SU-DHL-6 (cell line): ENCODE measurements around the gene FAM53A.

Experiments
- H2AFZ ChIP-seq: fragments of 200-600 bp; sonication (generic); 2 replicates; pipeline ENCODE4 v1.6.1; 2014; ENCODE audit warnings: low read depth, mild to moderate bottlenecking, moderate library complexity, mixed read lengths, antibody characterized with exemption, low read length; ENCODE audit not compliant: severe bottlenecking
- H3F3A ChIP-seq: fragments of 200-600 bp; shearing (Covaris generic); 2 replicates; pipeline ENCODE4 v1.6.0; 2016; ENCODE audit warnings: antibody characterized with exemption, mild to moderate bottlenecking; ENCODE audit not compliant: insufficient read depth
- H3K27ac ChIP-seq: fragments of 200-600 bp; sonication (generic); 2 replicates; pipeline ENCODE4 v1.5.1; 2016; ENCODE audit warnings: low read depth, mild to moderate bottlenecking, low read length, moderate library complexity, mixed read lengths
- H3K27me3 ChIP-seq: fragments of 200-600 bp; sonication (generic), shearing (Covaris generic); 2 replicates; pipeline ENCODE4 v1.6.0; 2014; ENCODE audit warnings: mild to moderate bottlenecking, low read length
- H3K36me3 ChIP-seq: fragments of 200-600 bp; sonication (generic); 2 replicates; pipeline ENCODE4 v1.6.1; 2014; ENCODE audit warnings: mild to moderate bottlenecking, low read length, mixed read lengths
- H3K4me2 ChIP-seq: fragments of 300-600, 200-600 bp; shearing (Covaris generic), sonication (generic); 2 replicates; pipeline ENCODE4 v1.6.0; 2014; ENCODE audit warnings: low read length, low read depth, mild to moderate bottlenecking; ENCODE audit not compliant: poor library complexity, severe bottlenecking
- H3K4me3 ChIP-seq: fragments of 200-600 bp; sonication (generic); 2 replicates; pipeline ENCODE4 v1.5.1; 2014; ENCODE audit warnings: antibody characterized with exemption, low read length, mild to moderate bottlenecking, mixed read lengths; ENCODE audit not compliant: insufficient read depth, poor library complexity, severe bottlenecking
- H3K79me2 ChIP-seq: fragments of 200-600 bp; sonication (generic); 2 replicates; pipeline ENCODE4 v1.6.1; 2014; ENCODE audit warnings: mild to moderate bottlenecking, low read length, moderate library complexity; ENCODE audit not compliant: insufficient read depth
- H3K9ac ChIP-seq: fragments of 200-600 bp; sonication (generic); 2 replicates; pipeline ENCODE4 v1.7.0; 2014; ENCODE audit warnings: mild to moderate bottlenecking, low read length
- H3K9me2 ChIP-seq: fragments of 200-600 bp; sonication (generic); replicated peaks from 2 replicates; pipeline ENCODE4 v1.6.1; 2014; ENCODE audit warnings: low read length; ENCODE audit not compliant: insufficient read depth
- H3K9me3 ChIP-seq: fragments of 200-600 bp; sonication (generic); 2 replicates; pipeline ENCODE4 v1.6.1; 2014; ENCODE audit warnings: low read length, mixed read lengths; ENCODE audit not compliant: insufficient read depth
- H4K20me1 ChIP-seq: fragments of 200-600 bp; sonication (generic); 2 replicates; pipeline ENCODE4 v1.6.1; 2014; ENCODE audit warnings: low read depth, mild to moderate bottlenecking, antibody characterized with exemption, low read length, moderate library complexity, mixed read lengths
- EZH2phosphoT487 ChIP-seq: fragments of 200-600 bp; sonication (generic), shearing (Covaris generic); conservative IDR thresholded peaks from 2 replicates; pipeline ENCODE4 v1.6.1; 2018; ENCODE audit warnings: mild to moderate bottlenecking, antibody characterized with exemption, low read length, moderate library complexity, mixed read lengths
- TF ChIP-seq, protein P1 (sequence below): fragments of 200-600 bp; sonication (generic); IDR thresholded peaks from one replicate; pipeline ENCODE4 v1.5.1; 2017; ENCODE audit warnings: antibody characterized with exemption, mild to moderate bottlenecking, low read length, moderate library complexity; ENCODE audit not compliant: insufficient read depth, poor library complexity, severe bottlenecking

Gene FAM53A

DNA sequence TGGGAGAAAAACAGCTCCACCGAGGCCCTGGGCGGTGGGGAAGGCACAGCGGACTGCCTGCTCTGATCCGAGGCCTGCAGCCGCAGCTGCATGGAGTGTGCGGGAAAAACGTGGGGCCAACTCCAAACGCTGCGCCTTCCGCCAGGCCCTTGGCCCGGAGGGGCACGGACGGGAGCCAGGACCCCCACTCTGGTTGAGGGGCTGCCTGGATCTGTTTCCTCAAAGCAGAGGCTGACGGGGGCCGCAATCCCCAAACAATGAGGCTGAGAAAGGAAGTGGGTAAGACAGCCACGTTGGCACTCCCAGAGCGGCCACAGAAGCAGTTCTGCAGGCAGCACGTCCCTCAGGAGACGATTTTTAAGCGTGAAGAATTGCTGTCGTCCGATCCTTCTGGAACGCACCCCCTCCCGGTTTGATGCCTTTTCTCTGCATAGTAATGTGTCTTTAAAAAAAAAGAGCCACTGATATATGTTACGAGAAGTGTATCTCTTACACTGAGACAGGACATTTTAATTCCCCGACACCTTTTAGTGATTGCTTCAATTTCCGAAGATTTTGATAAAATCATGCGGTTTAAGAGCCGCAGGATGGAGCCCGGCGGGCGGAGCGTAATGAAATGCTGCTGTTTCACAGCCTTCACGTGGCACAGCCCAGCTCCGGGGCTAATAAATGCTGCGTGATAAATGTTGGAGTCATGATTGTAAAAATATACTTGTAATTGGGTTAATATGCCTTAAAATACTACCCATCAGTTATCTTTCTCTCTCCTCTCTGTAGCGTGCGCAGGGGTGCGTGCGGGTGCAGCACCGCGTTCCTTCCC lies 85.7 kb downstream of the FAM53A start:
- Histone ChIP-seq H3K4me3 (no peak overlapping the region), H4K20me1 (no peaks in the 10 kb centered on the region), H3K9ac (no peak overlapping the region), H3K9me2 (no peaks in the 10 kb centered on the region), H3K27ac (no peak overlapping the region), H3K27me3 (no peaks in the 10 kb centered on the region), H3K4me2 (no peak overlapping the region), H3K79me2 (no peaks in the 10 kb centered on the region), H3F3A (no peaks in the 10 kb centered on the region), H3K9me3 (no peaks in the 10 kb centered on the region), H2AFZ (no peak overlapping the region), H3K36me3 (no peaks in the 10 kb centered on the region)
- TF ChIP-seq, protein P1, sequence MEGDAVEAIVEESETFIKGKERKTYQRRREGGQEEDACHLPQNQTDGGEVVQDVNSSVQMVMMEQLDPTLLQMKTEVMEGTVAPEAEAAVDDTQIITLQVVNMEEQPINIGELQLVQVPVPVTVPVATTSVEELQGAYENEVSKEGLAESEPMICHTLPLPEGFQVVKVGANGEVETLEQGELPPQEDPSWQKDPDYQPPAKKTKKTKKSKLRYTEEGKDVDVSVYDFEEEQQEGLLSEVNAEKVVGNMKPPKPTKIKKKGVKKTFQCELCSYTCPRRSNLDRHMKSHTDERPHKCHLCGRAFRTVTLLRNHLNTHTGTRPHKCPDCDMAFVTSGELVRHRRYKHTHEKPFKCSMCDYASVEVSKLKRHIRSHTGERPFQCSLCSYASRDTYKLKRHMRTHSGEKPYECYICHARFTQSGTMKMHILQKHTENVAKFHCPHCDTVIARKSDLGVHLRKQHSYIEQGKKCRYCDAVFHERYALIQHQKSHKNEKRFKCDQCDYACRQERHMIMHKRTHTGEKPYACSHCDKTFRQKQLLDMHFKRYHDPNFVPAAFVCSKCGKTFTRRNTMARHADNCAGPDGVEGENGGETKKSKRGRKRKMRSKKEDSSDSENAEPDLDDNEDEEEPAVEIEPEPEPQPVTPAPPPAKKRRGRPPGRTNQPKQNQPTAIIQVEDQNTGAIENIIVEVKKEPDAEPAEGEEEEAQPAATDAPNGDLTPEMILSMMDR: no peak
- no peak for TF ChIP-seq EZH2phosphoT487

DNA sequence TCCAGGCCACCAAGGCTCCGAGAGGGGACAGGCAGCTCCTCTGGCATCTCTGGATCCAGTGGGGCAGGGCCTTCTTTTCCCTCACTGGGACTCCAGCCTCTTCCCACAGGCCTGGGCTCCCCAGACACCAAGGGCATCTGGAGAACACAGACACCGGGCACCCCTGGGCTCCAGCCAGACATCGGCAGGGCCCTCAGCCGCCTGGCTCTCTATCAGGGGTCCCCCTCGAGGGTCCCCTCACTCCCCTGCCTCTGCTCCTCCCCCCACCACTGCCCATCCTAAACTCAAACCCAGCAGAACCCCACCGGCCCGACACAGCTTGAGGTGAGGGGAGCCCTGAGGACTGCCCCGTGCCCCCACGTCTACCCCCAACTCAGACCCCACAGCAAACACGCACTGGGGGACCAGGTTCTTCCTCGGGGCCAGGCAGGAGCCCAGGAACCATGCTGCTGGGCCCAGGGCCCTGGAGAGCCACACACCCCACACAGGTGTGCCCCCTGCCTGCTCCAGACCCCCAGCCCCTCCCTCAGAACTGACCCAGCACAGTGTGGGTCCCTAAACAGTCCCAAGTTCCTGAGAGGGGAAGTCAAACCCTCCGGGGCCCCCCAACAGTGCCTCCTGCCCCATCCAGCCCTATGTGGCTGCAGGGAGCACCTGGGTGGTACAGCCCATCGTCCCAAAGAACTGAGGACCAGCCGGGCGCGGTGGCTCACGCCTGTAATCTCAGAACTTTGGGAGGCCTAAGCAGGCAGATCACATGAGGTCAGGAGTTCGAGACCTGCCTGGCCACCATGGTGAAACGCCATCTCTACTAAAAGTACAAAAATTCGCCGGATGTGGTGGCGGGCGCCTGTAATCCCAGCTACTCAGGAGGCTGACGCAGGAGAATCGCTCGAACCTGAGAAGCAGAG lies 86.8 kb downstream of the FAM53A start:
- Histone ChIP-seq H3K9ac (no peak overlapping the region), H4K20me1 (no peaks in the 10 kb centered on the region), H3K79me2 (no peaks in the 10 kb centered on the region), H3K9me3 (no peaks in the 10 kb centered on the region), H3K4me3 (no peak overlapping the region), H3K27me3 (no peaks in the 10 kb centered on the region), H3K9me2 (no peaks in the 10 kb centered on the region), H2AFZ (no peak overlapping the region), H3K27ac (no peak overlapping the region), H3F3A (no peaks in the 10 kb centered on the region), H3K36me3 (no peaks in the 10 kb centered on the region), H3K4me2 (no peak overlapping the region)
- TF ChIP-seq, protein P1: no peak
- TF ChIP-seq EZH2phosphoT487: no peak

DNA sequence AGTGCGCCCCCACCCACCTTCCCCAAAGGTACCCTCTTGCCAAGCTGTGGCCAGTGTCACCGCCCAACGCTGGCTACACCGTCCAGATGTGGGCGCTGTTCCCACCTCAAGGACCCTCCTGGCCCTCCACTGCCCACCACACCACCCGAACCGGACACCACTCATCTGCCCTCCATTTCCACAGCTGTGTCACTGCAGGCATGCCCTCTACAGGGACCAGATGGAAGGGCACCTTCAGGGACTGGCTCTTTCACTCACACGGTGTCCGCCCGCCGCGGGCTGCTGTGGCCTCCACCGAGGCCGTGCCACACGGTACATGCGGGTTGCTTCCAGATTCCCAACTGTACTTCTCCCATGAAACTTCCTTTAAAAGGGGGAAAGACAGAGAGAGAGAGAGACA lies 87.7 kb downstream of the FAM53A start:
- Histone ChIP-seq H3K9me2 (no peaks in the 10 kb centered on the region), H3F3A (no peaks in the 10 kb centered on the region), H3K9ac (no peak overlapping the region), H4K20me1 (no peaks in the 10 kb centered on the region), H3K36me3 (no peaks in the 10 kb centered on the region), H3K27ac (no peak overlapping the region), H2AFZ (no peak overlapping the region), H3K27me3 (no peaks in the 10 kb centered on the region), H3K4me2 (no peak overlapping the region), H3K9me3 (no peaks in the 10 kb centered on the region), H3K4me3 (no peak overlapping the region), H3K79me2 (no peaks in the 10 kb centered on the region)
- TF ChIP-seq, protein P1: no peak
- TF ChIP-seq EZH2phosphoT487: no peak
